Adrenal gland (tissue), 5 donors: ENCODE results near the gene TIMM44.

Experiments used
- CTCF ChIP-seq, 6 experiments: fragments of 450-650 bp in 4 of 6; fragments of 200-600 bp in 2 of 6; sonication (generic) in 1 of 6; IDR thresholded peaks; 1 replicate in 5 of 6; 2 replicates in 1 of 6; pipeline versions ENCODE4 v1.5.1 to v1.8.0; 2016 to 2021; ENCODE audit warnings: antibody characterized with exemption in 6 of 6, mild to moderate bottlenecking in 2 of 6, moderate library complexity in 1 of 6
- POLR2A ChIP-seq, 2 donors: fragments of 450-650 bp; IDR thresholded peaks; one replicate each; pipeline ENCODE4 v1.6.1; 2017; ENCODE audit warnings: antibody characterized with exemption in 2 of 2, mild to moderate bottlenecking in 2 of 2, moderate library complexity in 1 of 2
- donor health status: DM: no; HTN: no; CAD: no.

DNA sequence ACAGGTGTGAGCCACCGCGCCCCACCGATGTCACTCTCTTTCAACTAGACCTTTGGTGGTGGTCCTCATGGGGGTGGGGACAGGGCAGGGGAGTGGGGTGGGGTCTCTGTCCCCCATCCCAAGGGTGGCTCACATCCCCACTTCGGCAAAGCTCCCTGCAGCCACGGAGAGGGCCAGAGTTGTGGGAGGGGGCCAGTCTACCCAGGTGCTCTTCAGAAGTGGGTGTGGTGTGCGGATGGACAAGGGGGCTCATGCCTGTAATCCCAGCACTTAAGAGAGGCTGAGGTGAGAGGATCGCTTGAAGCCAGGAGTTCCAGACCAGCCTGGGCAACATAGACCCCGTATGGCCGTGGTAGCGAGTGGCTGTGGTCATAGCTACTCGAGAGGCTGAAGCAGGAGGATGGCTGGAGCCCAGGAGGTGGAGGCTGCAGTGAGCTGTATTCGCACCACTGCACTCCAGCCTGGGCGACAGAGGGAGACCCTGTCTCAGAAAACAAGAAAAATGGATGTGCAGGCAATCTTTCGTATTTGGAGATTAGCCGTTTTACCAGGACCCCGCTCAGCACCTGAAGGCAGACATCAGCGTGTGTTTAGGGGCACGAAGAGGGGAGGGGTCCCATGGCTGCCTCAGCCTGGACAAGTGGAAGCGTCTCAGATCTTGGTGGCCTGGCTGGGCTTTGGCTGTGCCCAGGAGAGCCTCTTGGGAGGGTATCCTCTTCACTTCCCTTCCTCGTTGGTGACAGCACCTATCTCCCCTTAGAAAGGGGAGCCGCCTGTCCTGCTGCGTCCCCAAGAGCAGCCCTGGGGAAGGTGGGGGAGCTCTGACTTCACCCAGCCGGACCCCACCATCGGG is 28.0 kb downstream of the TIMM44 start:
- TF ChIP-seq CTCF (IDR thresholded peaks at IDR 0.05) (no peak), POLR2A (IDR thresholded peaks at IDR 0.05) (no peak)
